ENCODE data around the gene TMEM131. TPM values are rescaled to one million over a fixed set of nuclear protein-coding genes. Genes with fewer than 3 reads are reported as not detected.
"Not testable (repeated sequence)": the region's sequence is repeated elsewhere in the genome, so short reads cannot be mapped to it uniquely, and the experiment has no call there.

Gene TMEM131
- total RNA-seq, 4 donors from 2014 or later, result 32.8 to 54.8 (median 41.2) TPM

GRCh38 chr2:97963880-97964279 is 31.9 kb downstream of the TMEM131 start:
- TF ChIP-seq, protein P1, sequence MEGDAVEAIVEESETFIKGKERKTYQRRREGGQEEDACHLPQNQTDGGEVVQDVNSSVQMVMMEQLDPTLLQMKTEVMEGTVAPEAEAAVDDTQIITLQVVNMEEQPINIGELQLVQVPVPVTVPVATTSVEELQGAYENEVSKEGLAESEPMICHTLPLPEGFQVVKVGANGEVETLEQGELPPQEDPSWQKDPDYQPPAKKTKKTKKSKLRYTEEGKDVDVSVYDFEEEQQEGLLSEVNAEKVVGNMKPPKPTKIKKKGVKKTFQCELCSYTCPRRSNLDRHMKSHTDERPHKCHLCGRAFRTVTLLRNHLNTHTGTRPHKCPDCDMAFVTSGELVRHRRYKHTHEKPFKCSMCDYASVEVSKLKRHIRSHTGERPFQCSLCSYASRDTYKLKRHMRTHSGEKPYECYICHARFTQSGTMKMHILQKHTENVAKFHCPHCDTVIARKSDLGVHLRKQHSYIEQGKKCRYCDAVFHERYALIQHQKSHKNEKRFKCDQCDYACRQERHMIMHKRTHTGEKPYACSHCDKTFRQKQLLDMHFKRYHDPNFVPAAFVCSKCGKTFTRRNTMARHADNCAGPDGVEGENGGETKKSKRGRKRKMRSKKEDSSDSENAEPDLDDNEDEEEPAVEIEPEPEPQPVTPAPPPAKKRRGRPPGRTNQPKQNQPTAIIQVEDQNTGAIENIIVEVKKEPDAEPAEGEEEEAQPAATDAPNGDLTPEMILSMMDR (IDR thresholded peaks at IDR 0.05), result no peak
- no peak for TF ChIP-seq POLR2A (IDR thresholded peaks at IDR 0.05)
- H3K4me3 ChIP-seq (ENCODE audit: low read depth, poor library complexity, severe bottlenecking), result no peak overlapping the region
- WGBS, 2 donors, result 35 to 53% methylated on average over 1 of the region's 1 CpG
- intact Hi-C loops (cut with DNase I; ENCODE audit: low total_unique reads), result no loop called here
- no peak for DNase-seq (ENCODE audit: low spot score in 2 of 2)

- no peak overlapping the region for H3K4me3 ChIP-seq (ENCODE audit: low read depth, poor library complexity, severe bottlenecking)
- TF ChIP-seq POLR2A (IDR thresholded peaks at IDR 0.05), result no peak
- TF ChIP-seq, protein P1 (IDR thresholded peaks at IDR 0.05), result no peak
- intact Hi-C loops (cut with DNase I; ENCODE audit: low total_unique reads), result no loop called here
- DNase-seq (ENCODE audit: low spot score in 2 of 2), result no peak
Observed at GRCh38 chr2:97963079-97963406, 32.7 kb downstream of the TMEM131 start.

DNA sequence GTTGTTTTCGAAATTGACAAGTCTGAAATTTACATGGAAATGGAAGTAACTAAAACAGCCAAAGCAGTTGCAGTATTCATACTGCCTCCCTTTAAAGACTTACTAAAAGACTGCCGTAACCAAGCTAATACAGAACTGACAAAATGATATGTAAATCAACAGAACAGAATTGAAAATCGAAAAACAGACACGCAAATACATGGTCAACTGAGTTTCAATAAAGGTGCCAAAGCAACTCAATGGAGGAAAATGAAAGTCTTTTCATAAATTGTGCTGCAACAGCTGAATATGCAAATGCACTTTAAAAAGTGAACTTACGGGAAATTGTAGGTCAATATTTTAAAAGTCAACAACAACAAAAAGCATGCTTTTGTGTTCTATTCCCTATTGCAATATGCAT is 34.2 kb downstream of the TMEM131 start:
- TF ChIP-seq POLR2A (IDR thresholded peaks at IDR 0.05), result no peak
- TF ChIP-seq, protein P1 (IDR thresholded peaks at IDR 0.05), result no peak
- WGBS, 2 donors, result 77 to 97% methylated on average over 5 of the region's 5 CpGs
- H3K4me3 ChIP-seq (ENCODE audit: low read depth, poor library complexity, severe bottlenecking), result no peak overlapping the region
- intact Hi-C loops (cut with DNase I; ENCODE audit: low total_unique reads), result no loop called here
- DNase-seq (ENCODE audit: low spot score in 2 of 2), result no peak

DNA sequence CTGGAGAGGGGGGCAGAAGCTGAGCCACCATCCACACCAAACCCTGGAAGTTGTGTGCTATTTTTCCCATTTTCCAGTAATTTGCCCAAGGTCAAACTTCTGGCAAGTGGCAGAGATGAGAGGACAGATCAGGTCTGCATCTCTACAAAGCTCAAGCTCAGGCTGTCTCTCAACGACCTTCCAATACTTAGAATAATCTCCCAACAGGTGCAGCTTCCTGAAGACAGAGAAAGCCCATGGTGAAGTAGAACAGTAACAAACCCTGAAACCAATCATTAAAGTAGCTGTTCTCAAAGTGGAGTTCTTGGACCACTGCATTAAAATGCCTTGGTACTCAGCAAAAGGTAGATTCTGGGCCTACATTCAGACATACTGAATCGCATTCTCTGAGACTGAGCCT is 37.6 kb downstream of the TMEM131 start:
- H3K4me3 ChIP-seq (ENCODE audit: low read depth, poor library complexity, severe bottlenecking), result no peak overlapping the region
- no peak for TF ChIP-seq POLR2A (IDR thresholded peaks at IDR 0.05)
- TF ChIP-seq, protein P1 (IDR thresholded peaks at IDR 0.05), result no peak
- intact Hi-C loops (cut with DNase I; ENCODE audit: low total_unique reads), result no loop called here
- WGBS, 2 donors, result 69 to 79% methylated on average over 2 of the region's 2 CpGs
- DNase-seq (ENCODE audit: low spot score in 2 of 2), result no peak

GRCh38 chr2:97957432-97958183 is 38.1 kb downstream of the TMEM131 start:
- no peak overlapping the region for H3K4me3 ChIP-seq (ENCODE audit: low read depth, poor library complexity, severe bottlenecking)
- WGBS, 2 donors, result 74 to 80% methylated on average over 5 of the region's 5 CpGs
- TF ChIP-seq POLR2A (IDR thresholded peaks at IDR 0.05), result no peak
- TF ChIP-seq, protein P1 (IDR thresholded peaks at IDR 0.05), result no peak
- DNase-seq (ENCODE audit: low spot score in 2 of 2), result no peak
- intact Hi-C loops (cut with DNase I; ENCODE audit: low total_unique reads), result no loop called here

- 85 to 88% methylated on average over 13 of the region's 13 CpGs for WGBS, 2 donors
- intact Hi-C loops (cut with DNase I; ENCODE audit: low total_unique reads); H3K4me3 ChIP-seq (ENCODE audit: low read depth, poor library complexity, severe bottlenecking); DNase-seq (ENCODE audit: low spot score in 2 of 2): not testable (repeated sequence)
Observed at GRCh38 chr2:97956753-97957152, 39.0 kb downstream of the TMEM131 start.

Data from lower leg skin (tissue), 4 donors.